Nephron progenitor cell (in vitro differentiated cells): ENCODE results near the gene SNCA.

Source experiments
- DNase-seq: peaks from one replicate; pipeline ENCODE4 v3.0.0; 2021
- H3K27ac Mint-ChIP-seq: 2 replicates; pipeline ENCODE4 v1.8.0; 2021; ENCODE audit warnings: mild to moderate bottlenecking, moderate library complexity, mixed read lengths
- H3K27me3 Mint-ChIP-seq: 2 replicates; pipeline ENCODE4 v1.8.0; 2021; ENCODE audit warnings: mild to moderate bottlenecking, low read depth, mixed read lengths; ENCODE audit not compliant: poor library complexity
- H3K36me3 Mint-ChIP-seq: 2 replicates; pipeline ENCODE4 v1.8.0; 2021; ENCODE audit warnings: low read depth, mixed read lengths
- H3K4me1 Mint-ChIP-seq: 2 replicates; pipeline ENCODE4 v1.8.0; 2021; ENCODE audit warnings: mixed read lengths
- H3K4me3 Mint-ChIP-seq: 2 replicates; pipeline ENCODE4 v1.8.0; 2021; ENCODE audit warnings: mild to moderate bottlenecking, moderate library complexity, mixed read lengths
- H3K9me3 Mint-ChIP-seq: 2 replicates; pipeline ENCODE4 v1.8.0; 2021; ENCODE audit warnings: mild to moderate bottlenecking, moderate library complexity, mixed read lengths
- TF ChIP-seq, protein P1 (sequence below): fragments of 200-600 bp; sonication (generic); IDR thresholded peaks from 2 replicates; pipeline ENCODE4 v1.5.0; 2021; ENCODE audit warnings: antibody characterized with exemption

SNCA gene

DNA sequence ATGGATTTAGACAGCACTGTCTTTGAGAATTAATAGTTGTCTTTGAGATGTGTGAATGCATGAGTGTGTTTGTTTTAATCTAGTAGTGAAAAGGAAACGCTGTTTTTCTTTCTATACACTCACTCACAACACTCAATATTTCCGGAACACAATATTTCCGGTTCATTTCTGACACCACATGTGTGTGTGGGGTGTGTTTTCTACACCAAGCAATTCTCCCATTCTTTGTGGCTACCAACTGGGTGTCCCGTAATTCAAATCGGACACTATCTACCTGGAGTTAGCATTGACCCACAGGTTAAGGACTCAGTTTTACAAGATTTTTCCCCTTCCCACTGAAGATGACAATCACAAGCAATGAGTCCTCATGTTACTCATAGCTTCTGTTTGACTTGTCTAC lies 113.9 kb downstream of the SNCA start:
- Mint-ChIP-seq H3K9me3 (no peaks in the 10 kb centered on the region), H3K27me3 (no peaks in the 10 kb centered on the region), H3K27ac (no peak overlapping the region), H3K4me1 (peaks cover 5% of the 10 kb centered on the region), H3K4me3 (no peak overlapping the region), H3K36me3 (peaks cover 25% of the 10 kb centered on the region)
- DNase-seq: no peak
- TF ChIP-seq, protein P1, sequence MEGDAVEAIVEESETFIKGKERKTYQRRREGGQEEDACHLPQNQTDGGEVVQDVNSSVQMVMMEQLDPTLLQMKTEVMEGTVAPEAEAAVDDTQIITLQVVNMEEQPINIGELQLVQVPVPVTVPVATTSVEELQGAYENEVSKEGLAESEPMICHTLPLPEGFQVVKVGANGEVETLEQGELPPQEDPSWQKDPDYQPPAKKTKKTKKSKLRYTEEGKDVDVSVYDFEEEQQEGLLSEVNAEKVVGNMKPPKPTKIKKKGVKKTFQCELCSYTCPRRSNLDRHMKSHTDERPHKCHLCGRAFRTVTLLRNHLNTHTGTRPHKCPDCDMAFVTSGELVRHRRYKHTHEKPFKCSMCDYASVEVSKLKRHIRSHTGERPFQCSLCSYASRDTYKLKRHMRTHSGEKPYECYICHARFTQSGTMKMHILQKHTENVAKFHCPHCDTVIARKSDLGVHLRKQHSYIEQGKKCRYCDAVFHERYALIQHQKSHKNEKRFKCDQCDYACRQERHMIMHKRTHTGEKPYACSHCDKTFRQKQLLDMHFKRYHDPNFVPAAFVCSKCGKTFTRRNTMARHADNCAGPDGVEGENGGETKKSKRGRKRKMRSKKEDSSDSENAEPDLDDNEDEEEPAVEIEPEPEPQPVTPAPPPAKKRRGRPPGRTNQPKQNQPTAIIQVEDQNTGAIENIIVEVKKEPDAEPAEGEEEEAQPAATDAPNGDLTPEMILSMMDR: no peak

- Mint-ChIP-seq H3K4me1 (peaks cover 9% of the 10 kb centered on the region), H3K27ac (no peak overlapping the region), H3K36me3 (peaks cover 24% of the 10 kb centered on the region), H3K27me3 (no peaks in the 10 kb centered on the region), H3K9me3 (no peaks in the 10 kb centered on the region), H3K4me3 (no peak overlapping the region)
- TF ChIP-seq, protein P1: no peak
- DNase-seq: no peak
These were observed 114.4 kb downstream of the SNCA start for GRCh38 chr4:89722517-89722916.

GRCh38 chr4:89720981-89721380 lies 116.0 kb downstream of the SNCA start:
- H3K9me3 Mint-ChIP-seq: no peaks in the 10 kb centered on the region
- no peak overlapping the region for H3K4me3 Mint-ChIP-seq
- no peaks in the 10 kb centered on the region for H3K27me3 Mint-ChIP-seq
- peaks cover 18% of the 10 kb centered on the region for H3K4me1 Mint-ChIP-seq
- H3K27ac Mint-ChIP-seq: no peak overlapping the region
- peaks cover 9% of the 10 kb centered on the region for H3K36me3 Mint-ChIP-seq
- DNase-seq: no peak
- TF ChIP-seq, protein P1: no peak

DNA sequence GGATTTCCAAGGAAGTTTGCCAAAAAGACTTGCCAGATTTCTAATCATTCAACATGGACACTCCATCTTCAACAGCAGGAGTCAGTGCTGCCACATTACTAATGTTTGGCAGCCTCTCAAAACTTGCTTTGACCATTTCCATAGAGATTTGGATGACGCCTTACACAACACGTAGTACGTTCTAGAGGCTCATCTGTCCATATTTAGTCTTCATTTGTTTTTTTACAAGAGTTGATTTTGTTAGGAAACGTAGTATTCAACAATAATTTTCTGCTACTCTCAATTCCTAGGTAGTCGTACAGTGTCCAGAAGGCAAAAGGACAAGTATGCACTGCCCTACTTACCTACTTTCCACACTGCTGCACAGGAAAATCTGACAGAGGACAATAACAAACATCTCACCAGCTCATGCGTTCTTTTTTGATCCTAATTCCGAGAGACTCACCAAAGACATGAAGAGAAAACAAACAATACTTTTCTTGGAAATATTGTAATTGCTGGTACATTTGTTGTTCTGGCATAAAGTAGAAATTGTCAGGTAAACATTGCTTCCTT lies 117.3 kb downstream of the SNCA start:
- peaks cover 15% of the 10 kb centered on the region for H3K4me1 Mint-ChIP-seq
- no peaks in the 10 kb centered on the region for H3K27me3 Mint-ChIP-seq

GRCh38 chr4:89716893-89717292 lies 120.1 kb downstream of the SNCA start:
- Mint-ChIP-seq H3K4me1 (peaks cover 17% of the 10 kb centered on the region), H3K27ac (no peak overlapping the region)

More for the DNA sequence above, 117.3 kb downstream of the SNCA start:
- DNase-seq: no peak
- no peak overlapping the region for H3K27ac Mint-ChIP-seq
- H3K4me3 Mint-ChIP-seq: no peak overlapping the region
- H3K9me3 Mint-ChIP-seq: no peaks in the 10 kb centered on the region
- TF ChIP-seq, protein P1: no peak
- H3K36me3 Mint-ChIP-seq: peaks cover 2% of the 10 kb centered on the region

DNA sequence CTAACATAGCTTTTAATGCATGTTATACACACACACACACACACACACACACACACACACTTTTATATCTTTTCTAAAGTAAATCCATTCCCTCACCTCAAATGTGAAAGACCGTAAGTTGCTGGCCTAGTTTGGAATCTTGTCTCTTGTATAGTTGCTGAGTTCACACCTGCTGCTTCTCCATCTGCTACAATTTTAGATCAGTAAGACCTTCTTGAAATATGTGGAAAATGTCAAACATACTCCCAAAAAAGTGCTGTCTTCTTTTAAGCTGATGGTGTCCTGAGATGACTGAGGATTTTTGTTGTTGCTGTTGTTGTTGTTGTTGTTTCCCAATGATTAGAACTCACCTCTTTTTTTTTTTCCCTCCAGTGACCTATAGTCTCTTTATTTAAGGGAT lies 121.3 kb downstream of the SNCA start:
- no peak overlapping the region for H3K27ac Mint-ChIP-seq
- TF ChIP-seq, protein P1: no peak
- no peaks in the 10 kb centered on the region for H3K36me3 Mint-ChIP-seq
- H3K4me3 Mint-ChIP-seq: no peak overlapping the region
- no peak for DNase-seq
- no peaks in the 10 kb centered on the region for H3K27me3 Mint-ChIP-seq
- H3K9me3 Mint-ChIP-seq: no peaks in the 10 kb centered on the region
- peaks cover 18% of the 10 kb centered on the region for H3K4me1 Mint-ChIP-seq

More at GRCh38 chr4:89716893-89717292, 120.1 kb downstream of the SNCA start:
- Mint-ChIP-seq H3K36me3 (no peaks in the 10 kb centered on the region), H3K9me3 (no peaks in the 10 kb centered on the region), H3K4me3 (no peak overlapping the region), H3K27me3 (no peaks in the 10 kb centered on the region)
- DNase-seq: no peak
- TF ChIP-seq, protein P1: no peak
